IPS-NIHi7 (cell line): ENCODE measurements around the gene PHGDH.
A peak's percentile ranks its signal among the peaks of the same experiment; 100 is the strongest.

ENCODE experiments used
- DNase-seq: peaks from one replicate; pipeline ENCODE4 v3.0.0; 2012; ENCODE audit warnings: mixed read lengths; ENCODE audit errors: extremely low spot score

Gene PHGDH

GRCh38 chr1:119731741-119732430, 20.2 kb downstream of the PHGDH start:
- DNase-seq: no peak

- no peak for DNase-seq
Observed at GRCh38 chr1:119732465-119733168, 20.9 kb downstream of the PHGDH start.

- DNase-seq: no peak
Observed at GRCh38 chr1:119733754-119734153, 22.0 kb downstream of the PHGDH start.

- no peak for DNase-seq
Observed at GRCh38 chr1:119735217-119735616, 23.5 kb downstream of the PHGDH start.

- no peak for DNase-seq
Observed at GRCh38 chr1:119736649-119737039, 24.9 kb downstream of the PHGDH start.

GRCh38 chr1:119737040-119737682, 25.4 kb downstream of the PHGDH start:
- no peak for DNase-seq

- DNase-seq: no peak
Observed at GRCh38 chr1:119738100-119738720, 26.5 kb downstream of the PHGDH start.

GRCh38 chr1:119739150-119739549, 27.4 kb downstream of the PHGDH start:
- no peak for DNase-seq

GRCh38 chr1:119740261-119740660, 28.5 kb downstream of the PHGDH start:
- no peak for DNase-seq

- no peak for DNase-seq
Observed at GRCh38 chr1:119740896-119741780, 29.4 kb downstream of the PHGDH start.

- DNase-seq: no peak
Observed at GRCh38 chr1:119742202-119742601, 30.5 kb downstream of the PHGDH start.

GRCh38 chr1:119742677-119743076, 30.9 kb downstream of the PHGDH start:
- no peak for DNase-seq

- DNase-seq: no peak
Observed at GRCh38 chr1:119743308-119743707, 31.6 kb downstream of the PHGDH start.

GRCh38 chr1:119743776-119744597, 32.3 kb downstream of the PHGDH start:
- DNase-seq: peak; percentile 85

GRCh38 chr1:119744598-119744942, 32.8 kb downstream of the PHGDH start:
- DNase-seq: no peak

GRCh38 chr1:119745034-119745433, 33.3 kb downstream of the PHGDH start:
- no peak for DNase-seq

- DNase-seq: no peak
Observed at GRCh38 chr1:119747451-119747850, 35.7 kb downstream of the PHGDH start.

- no peak for DNase-seq
Observed at GRCh38 chr1:119748040-119748439, 36.3 kb downstream of the PHGDH start.

GRCh38 chr1:119752592-119752991, 40.9 kb downstream of the PHGDH start:
- no peak for DNase-seq

GRCh38 chr1:119758584-119758983, 46.9 kb downstream of the PHGDH start:
- DNase-seq: no peak

GRCh38 chr1:119762409-119762808, 50.7 kb downstream of the PHGDH start:
- DNase-seq: no peak
